Measurements from ENCODE around the gene ALOX5.
"Not testable (repeated sequence)": the region's sequence is repeated elsewhere in the genome, so short reads cannot be mapped to it uniquely, and the experiment has no call there.

ALOX5 gene

DNA sequence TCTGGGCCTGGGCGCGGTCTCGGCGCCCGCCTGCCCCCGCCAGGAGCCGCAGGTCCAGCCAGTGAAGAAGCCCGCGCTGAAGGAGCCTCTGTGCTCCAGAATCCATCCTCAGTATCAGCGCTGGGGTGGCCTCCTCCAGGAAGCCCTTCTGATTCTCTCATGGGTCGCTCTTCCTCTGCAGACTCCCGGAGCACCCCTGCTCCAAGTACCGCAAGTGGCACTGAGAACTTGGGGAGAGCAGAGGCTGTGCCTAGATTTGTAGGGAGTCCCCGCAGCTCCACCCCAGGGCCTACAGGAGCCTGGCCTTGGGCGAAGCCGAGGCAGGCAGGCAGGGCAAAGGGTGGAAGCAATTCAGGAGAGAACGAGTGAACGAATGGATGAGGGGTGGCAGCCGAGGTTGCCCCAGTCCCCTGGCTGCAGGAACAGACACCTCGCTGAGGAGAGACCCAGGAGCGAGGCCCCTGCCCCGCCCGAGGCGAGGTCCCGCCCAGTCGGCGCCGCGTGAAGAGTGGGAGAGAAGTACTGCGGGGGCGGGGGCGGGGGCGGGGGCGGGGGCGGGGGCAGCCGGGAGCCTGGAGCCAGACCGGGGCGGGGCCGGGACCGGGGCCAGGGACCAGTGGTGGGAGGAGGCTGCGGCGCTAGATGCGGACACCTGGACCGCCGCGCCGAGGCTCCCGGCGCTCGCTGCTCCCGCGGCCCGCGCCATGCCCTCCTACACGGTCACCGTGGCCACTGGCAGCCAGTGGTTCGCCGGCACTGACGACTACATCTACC, at the start of gene ALOX5:
TSS of gene ALOX5 (plus strand) at position 641 of the 774 bp plus-strand sequence. CDS start at position 705, 64 bp downstream.
- peak; percentile 48 for DNase-seq

DNA sequence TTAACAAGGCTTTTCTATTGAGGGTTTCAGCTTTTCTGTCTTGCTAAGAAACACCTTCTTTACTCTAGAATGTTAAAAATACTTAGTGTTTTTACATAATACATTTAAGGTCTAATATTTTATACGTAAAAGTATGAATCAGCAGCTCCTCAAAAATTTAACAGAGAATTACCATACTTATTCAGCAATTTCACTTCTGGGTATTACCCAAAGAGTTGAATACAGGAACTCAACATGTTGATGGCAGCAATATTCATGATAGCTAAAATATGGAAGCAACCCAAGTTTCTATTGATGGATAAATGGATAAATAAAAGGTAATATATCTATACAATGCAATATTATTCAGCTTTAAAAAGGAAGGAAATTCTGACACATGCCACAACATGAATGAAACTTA, 48.9 kb upstream of the ALOX5 start:
- no peak for DNase-seq

DNA sequence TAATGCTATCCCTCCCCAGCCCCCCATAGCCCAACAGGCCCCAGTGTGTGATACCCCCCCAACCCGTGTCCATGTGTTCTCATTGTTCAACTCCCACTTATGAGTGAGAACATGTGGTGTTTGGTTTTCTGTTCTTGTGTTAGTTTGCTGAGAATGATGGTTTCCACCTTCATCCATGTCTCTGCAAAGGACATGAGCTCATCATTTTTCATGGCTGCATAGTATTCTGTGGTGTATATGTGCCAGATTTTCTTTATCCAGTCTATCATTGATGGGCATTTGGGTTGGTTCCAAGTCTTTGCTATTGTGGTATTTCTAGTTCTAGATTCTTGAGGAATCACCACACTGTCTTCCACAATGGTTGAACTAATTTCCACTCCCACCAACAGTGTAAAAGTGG, 47.2 kb upstream of the ALOX5 start:
- not testable (repeated sequence) for DNase-seq

DNA sequence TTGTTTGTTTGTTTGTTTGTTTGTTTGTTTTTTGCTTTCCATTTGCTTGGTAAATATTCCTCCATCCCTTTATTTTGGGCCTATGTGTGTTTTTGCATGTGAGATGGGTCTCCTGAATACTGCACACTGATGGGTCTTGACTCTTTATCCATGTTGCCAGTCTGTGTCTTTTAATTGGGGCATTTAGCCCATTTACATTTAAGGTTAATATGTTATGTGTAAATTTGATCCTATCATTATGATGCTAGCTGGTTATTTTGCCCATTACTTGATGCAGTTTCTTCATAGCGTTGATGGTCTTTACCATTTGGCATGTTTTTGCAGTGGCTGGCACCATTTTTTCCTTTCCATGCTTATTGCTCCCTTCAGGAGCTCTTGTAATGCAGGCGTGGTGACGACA, 42.2 kb upstream of the ALOX5 start:
- DNase-seq: not testable (repeated sequence)

DNA sequence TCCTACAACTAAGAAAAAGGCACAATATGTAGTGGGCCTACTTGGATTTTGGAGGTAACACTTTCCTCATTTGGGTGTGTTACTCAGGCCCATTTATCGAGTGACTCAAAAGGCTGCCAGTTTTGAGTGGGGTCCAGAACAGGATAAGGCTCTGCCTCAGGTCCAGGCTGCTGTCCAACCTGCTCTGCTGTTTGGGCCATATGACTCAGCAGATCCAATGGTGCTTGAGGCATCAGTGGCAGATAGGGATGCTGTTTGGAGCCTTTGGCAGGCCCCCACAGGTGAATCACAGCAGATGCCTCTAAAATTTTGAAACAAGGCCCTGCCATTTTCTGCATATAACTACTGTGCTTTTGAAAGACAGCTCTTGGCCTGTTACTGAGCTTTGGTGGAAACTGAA, 34.1 kb upstream of the ALOX5 start:
- no peak for DNase-seq

DNA sequence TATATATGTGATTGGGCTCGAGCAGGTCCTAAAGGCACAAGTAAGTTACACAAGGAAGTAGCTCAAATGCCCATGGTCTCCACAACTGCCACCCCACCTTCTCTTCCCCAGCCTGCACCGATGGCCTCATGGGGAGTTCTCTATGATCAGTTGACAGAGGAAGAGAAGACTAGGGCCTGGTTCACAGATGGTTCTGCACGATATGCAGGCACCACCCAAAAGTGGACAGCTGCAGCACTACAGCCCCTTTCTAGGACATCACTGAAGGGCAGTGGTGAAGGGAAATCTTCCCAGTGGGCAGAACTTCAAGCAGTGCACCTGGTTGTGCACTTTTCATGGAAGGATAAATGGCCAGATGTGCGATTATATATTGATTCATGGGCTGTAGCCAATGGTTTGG, 33.6 kb upstream of the ALOX5 start:
- DNase-seq: not testable (repeated sequence)

DNA sequence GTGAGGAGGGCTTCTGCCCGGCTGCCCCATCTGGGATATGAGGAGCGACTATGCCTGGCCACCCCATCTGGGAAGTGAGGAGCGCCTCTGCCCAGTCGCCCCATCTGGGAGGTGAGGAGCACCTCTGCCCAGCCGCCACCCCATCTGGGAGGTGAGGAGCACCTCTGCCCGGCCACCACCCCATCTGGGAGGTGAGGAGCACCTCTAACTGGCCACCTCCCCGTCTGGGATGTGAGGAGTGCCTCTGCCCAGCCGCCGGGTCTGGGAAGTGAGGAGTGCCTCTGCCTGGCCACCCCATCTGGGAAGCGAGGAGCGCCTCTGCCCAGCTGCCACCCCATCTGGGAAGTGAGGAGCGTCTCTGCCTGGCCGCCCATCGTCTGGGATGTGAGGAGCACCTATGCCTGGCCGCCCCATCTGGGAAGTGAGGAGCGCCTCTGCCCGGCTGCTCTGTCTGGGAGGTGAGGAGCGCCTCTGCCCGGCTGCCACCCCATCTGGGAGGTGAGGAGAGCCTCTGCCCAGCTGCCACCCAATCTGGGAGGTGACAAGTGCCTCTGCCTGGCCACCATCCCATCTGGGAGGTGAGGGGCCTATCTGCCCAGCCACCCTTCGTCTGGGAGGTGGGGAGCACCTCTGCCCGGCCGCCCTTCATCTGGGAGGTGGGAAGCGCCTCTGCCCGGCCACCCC, 27.2 kb upstream of the ALOX5 start:
- DNase-seq: not testable (repeated sequence)

DNA sequence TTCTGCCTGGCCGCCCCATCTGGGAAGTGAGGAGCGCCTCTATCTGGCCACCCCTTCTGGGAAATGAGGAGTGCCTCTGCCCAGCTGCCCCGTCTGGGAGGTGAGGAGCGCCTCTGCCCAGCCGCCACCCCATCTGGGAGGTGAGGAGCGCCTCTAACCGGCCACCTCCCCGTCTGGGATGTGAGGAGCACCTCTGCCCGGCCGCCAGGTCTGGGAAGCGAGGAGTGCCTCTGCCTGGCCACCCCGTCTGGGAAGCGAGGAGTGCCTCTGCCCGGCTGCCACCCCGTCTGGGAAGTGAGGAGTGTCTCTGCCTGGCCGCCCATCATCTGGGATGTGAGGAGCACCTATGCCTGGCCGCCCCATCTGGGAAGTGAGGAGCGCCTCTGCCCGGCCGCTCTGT, 26.6 kb upstream of the ALOX5 start:
- not testable (repeated sequence) for DNase-seq

DNA sequence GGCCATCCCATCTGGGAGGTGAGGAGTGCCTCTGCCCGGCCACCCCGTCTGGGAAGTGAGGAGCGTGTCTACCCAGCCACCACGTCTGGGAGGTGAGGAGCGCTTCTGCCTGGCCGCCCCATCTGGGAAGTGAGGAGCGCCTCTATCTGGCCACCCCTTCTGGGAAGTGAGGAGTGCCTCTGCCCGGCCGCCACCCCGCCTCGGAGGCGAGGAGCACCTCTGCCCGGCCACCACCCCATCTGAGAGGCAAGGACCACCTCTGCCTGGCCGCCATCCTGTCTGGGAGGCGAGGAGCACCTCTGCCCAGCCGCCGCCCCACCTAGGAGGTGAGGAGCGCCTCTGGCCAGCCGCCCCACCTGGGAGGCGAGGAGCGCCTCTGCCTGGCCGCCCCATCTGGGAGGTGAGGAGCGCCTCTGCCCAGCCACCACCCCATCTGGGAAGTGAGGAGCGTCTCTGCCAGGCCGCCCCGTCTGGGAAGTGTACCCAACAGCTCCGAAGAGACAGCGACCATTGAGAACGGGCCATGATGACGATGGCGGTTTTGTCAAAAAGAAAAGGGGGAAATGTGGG, 25.7 kb upstream of the ALOX5 start:
- DNase-seq: not testable (repeated sequence)

DNA sequence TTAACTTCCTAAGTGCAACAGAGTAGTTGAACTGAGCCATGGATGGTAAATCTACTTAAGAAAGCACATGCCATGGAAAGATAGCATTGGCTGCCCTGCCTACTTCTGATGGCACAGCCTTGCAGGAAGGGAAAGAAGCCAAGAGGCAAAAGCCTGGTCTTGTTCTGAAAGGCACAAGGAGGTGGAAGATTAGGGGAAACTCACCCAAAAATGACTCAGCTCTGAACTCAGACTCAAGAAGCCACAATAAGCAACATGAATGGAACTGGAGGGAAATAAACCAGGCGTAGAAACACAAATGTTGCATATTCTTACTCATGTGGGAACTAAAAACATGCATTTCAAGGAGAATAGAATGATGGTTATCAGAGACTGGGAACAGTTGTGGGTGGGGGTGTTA, 20.8 kb upstream of the ALOX5 start:
- no peak for DNase-seq

DNA sequence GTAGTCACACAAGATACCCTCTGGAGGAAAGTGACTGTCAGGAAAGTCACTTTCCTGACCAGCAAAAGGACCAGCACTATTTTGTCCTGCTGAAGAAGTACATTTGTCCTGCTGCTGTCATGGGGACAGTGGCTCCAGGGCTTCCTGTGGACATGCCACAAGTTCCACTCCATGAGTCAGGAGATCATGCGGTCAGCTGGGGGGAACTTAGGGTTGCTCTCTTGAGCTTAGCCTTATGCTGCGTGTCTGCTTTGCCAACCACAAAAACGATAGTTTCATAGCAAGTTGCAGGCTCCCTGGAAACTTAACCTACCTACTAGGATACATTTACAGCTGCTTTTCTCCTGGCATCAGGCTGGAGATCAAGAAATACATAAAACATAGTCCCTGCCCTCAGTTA, 19.8 kb upstream of the ALOX5 start:
- DNase-seq: no peak

DNA sequence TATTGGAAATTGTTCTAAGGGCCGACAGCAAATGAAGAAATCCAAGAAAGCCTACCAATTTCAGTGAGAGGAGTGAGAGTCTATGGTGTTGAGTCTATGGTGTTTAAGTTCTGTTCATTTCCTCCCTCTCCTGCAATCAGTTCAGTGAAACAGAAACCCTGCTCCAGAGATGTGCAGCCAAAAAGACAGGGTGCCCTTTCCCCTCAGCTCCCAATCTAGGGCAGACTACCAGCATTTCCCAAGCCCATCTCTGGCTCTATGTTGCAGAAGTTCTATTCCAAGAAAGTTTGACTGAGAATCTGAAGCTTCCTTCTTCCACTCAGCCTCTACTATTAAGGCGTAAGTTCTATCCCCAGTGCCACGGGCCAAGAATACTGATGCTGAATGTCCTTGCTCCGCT, 18.5 kb upstream of the ALOX5 start:
- no peak for DNase-seq

DNA sequence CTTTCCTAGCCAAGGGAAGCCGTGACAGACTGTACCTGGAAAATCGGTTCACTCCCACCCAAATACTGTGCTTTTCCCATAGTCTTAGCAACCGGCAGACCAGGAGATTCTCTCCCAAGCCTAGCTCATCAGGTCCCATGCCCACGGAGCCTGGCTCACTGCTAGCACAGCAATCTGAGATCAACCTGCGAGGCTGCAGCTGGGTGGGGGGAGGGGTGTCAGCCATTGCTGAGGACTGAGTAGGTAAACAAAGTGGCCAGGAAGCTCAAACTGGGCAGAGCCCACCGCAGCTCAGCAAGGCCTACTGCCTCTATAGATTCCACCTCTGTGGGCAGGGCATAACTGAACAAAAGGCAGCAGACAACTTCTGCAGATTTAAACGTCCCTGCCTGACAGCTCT, 15.1 kb upstream of the ALOX5 start:
- DNase-seq: not testable (repeated sequence)

DNA sequence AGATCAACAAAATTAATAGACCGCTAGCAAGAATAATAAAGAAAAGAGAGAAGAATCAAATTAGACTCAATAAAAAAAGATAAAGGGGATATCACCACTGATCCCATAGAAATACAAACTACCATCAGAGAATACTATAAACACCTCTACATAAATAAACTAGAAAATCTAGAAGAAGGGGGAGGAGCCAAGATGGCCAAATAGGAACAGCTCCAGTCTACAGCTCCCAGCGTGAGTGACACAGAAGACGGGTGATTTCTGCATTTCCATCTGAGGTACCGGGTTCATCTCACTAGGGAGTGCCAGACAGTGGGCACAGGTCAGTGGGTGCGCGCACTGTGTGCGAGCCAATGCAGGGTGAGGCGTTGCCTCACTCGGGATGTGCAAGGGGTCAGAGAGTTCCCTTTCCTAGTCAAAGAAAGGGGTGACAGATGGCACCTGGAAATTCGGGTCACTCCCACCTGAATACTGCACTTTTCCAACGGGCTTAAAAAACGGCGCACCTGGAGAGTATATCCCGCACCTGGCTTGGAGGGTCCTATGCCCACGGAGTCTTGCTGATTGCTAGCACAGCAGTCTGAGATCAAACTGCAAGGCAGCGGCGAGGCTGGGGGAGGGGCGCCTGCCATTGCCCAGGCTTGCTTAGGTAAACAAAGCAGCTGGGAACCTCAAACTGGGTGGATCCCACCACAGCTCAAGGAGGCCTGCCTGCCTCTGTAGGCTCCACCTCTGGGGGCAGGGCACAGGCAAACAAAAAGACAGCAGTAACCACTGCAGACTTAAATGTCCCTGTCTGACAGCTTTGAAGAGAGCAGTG, 11.8 kb upstream of the ALOX5 start:
- DNase-seq: peak; percentile 28

DNA sequence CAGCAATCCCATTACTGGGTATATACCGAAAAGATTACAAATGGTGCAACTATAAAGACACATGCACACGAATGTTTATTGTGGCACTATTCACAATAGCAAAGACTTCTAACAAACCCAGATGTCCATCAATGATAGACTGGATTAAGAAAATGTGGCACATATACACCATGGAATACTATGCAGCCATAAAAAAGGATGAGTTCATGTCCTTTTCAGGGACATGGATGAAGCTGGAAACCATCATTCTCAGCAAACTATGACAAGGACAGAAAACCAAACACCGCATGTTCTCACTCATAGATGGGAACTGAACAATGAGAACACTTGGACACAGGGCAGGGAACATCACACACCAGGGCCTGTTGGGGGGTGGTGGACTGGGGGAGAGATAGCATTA, 6.4 kb upstream of the ALOX5 start:
- DNase-seq: not testable (repeated sequence)

DNA sequence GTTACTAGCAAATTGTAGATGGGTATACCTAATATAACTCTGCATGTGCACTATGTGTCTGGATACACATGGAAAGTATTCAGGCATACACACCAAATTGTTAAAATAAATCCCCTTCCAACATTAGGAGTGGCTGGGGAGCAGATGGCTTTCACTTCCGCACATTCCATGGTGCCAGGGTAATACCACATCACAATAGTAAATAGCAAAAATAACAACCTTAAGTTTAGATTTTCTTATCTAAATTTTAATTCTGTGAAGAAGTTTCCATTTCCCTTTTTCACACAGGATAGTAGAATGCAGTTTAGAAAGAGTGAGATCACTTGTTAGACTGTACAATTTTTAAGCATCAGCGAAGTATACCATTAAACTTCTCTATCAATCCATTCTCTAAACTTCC, 5.8 kb upstream of the ALOX5 start:
- DNase-seq: no peak

DNA sequence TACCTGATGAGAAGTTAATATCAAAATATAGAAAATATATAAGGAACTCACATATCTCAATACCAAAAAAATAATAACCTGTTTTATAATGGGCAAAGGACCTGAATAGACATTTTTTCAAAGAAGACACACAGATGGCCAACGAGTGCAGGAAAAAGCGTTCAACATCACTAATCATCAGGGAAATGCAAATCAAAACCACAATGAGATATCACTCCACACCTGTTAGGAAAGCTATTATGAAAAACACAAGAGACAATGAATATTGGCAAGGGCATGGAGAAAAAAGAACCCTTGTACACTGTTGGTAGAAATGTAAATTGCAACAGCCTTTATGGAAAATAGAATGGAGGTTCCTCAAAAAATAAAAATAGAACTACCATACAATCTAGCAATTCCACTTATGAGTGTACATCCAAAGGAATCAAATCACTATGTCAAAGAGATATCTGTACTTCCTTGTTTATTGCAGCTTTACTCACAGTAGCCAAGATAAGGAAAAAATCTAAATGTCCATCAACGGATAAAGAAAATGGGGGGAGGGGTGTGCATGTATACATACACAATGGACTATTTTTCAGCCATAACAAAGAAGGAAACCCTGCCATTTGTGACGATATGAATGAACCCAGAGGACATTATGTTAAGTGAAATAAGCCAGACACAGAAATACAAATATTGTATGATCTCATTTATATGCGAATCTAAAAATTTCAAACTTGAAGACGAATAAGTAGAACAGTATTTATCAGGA, 3.6 kb upstream of the ALOX5 start:
- no peak for DNase-seq

DNA sequence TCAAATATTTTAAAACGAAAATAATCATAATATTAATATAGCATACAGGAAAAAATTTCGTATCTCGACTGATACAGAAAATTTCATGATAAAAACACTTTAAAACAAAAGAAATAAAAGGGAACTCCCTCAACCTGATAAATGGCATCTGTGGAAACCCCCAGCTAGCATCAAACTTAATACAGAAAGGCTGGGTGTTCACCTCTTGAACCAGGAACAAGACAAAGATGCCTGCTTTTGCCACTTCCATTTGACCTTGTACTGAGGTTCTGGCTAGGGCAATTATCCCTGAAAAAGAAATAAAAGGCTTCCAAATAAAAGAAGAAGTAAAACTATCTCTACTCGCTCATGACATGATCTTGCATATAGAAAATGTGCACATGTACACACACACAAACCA, 2.5 kb upstream of the ALOX5 start:
- DNase-seq: no peak

DNA sequence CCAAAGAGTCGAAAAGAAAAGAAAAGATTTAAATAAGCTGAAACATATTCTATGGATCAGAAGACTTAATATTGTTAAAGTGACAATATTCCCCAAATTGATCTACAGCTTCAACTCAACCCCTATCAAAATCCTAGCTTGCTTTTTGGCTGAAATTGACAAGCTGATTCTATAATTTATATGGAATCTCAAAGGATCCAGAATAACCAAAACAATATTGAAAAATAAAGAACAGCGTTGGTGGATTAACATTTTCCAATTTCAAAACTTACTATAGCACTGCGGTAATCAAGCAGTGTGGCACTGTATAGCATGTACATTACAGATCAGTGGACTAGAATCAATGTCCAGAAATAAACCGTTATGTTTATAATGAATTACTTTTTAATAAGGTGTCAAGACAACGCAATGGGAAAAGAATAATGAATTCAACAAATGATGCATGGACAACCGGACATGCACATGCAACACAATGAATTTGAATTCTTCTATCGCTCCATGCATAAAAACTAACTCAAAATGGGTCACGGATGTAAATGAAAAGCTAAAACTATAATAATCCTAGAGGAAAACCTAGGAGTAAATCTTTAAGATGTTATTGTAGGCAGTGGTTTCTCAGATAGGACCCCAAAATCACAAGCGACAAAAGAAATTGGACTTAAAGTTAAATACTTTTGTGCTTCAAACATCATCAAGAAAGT, 1.6 kb upstream of the ALOX5 start:
- DNase-seq: no peak

DNA sequence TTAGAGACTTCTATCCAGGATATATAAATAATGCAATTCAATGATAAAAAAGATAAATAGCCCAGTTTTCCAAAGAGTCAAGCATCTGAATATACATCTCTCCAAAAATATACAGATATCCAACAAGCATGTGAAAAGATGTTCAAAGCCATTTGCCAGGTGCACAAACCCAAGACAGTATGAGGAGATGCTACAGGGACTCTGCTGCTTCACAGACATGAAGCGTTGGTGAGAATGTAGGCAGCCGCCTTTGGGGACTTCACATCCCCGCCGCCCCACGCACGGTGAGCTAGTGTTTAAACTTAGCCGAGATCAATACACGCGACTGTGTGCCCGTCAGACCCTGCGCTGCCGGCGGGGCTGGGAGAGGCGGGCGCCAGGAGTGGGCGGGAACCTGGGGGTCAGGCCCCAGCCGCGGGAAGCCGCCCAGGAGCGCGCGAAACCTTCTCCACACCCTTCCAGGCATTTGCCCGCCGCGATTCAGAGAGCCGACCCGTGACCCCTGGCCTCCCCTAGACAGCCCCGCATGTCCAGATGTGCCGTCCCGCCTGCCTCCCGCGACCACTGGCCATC, 927 bp upstream of the ALOX5 start:
- DNase-seq: peak; percentile 25

DNA sequence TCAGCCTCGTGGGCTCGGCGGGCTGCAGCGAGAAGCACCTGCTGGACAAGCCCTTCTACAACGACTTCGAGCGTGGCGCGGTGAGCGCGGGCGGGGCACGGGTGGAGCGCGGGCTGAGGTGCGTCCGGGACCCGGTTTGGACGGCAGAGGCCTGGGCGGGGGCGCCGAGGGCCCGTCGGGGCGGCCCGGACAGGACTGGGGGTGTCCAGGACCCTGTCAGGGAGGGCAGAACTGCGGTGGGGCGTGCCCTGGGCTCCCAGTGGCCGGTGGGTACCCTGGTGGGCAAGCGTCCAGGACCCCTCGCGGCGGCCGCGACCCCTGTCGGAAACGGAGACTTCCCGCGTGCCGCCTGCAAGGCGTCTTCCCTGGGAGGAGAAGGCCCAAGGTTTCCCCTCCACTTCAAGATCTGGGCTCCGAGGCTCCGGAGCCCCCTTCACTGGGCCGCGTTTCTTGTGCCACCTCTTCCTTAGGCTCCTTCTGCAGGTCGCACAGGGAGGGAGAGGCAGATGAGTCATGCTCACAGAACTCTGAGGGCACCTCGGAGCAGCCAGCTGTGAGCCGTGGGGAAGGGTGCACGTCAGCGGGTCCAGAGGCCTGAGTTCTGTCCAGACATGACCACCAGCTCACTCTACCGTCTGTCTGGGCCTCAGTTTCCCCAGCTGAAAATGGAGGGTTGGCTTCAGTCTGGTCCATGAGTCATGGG, 485 bp downstream of the ALOX5 start:
- no peak for DNase-seq
